H1 (cell line): ENCODE data around the gene NADK. TPM values are rescaled to one million over a fixed set of nuclear protein-coding genes. Genes with fewer than 3 reads are reported as not detected.
A peak's percentile ranks its signal among the peaks of the same experiment; 100 is the strongest.

ENCODE experiments used
- CTCF ChIA-PET: fragments of 300-600 bp; sonication (Branson Sonifier 250); formaldehyde crosslinking; loops from one replicate; lab custom pipeline; 2021; ENCODE audit not compliant: partially characterized antibody; lab: Charles Lee
- POLR2A ChIA-PET: fragments of 300-600 bp; sonication (Branson Sonifier 250); formaldehyde crosslinking; loops from one replicate; lab custom pipeline; 2021; ENCODE audit warnings: inconsistent platforms; ENCODE audit not compliant: partially characterized antibody; lab: Charles Lee
- DNase-seq, 2 experiments: peaks; one replicate each; pipeline versions ENCODE4 v3.0.0 to v3.0.0-alpha.2; 2010 to 2022; ENCODE audit warnings: low spot score in 2 of 2, low read depth in 1 of 2, mixed read lengths in 1 of 2
- FAIRE-seq: peaks from 2 replicates; lab custom pipeline; 2011; peaks lifted over from hg19 to GRCh38; lab: Jason Lieb, UNC
- H2AFZ ChIP-seq: 2 replicates; pipeline ENCODE4 v1.8.1; 2012; ENCODE audit warnings: low read length, inconsistent platforms
- H2AK5ac ChIP-seq: 2 replicates; pipeline ENCODE4 v1.6.1; 2013; ENCODE audit warnings: low read depth, low read length
- H2BK120ac ChIP-seq: replicated peaks from 2 replicates; pipeline ENCODE3; 2013; ENCODE audit warnings: low read depth, low read length, inconsistent platforms
- H2BK12ac ChIP-seq: 2 replicates; pipeline ENCODE4 v1.6.1; 2013; ENCODE audit warnings: low read depth, low read length
- H2BK15ac ChIP-seq: 2 replicates; pipeline ENCODE4 v1.6.1; 2013; ENCODE audit warnings: low read length
- H2BK20ac ChIP-seq: 2 replicates; pipeline ENCODE4 v1.6.1; 2013; ENCODE audit warnings: low read length
- H2BK5ac ChIP-seq: 2 replicates; pipeline ENCODE4 v1.6.1; 2013; ENCODE audit warnings: low read depth, low read length
- H3K14ac ChIP-seq: 2 replicates; pipeline ENCODE4 v1.6.1; 2013; ENCODE audit warnings: inconsistent platforms; ENCODE audit not compliant: insufficient read length
- H3K18ac ChIP-seq: 2 replicates; pipeline ENCODE4 v1.6.1; 2013; ENCODE audit warnings: low read length; ENCODE audit errors: extremely low read depth
- H3K23ac ChIP-seq: 2 replicates; pipeline ENCODE4 v1.6.1; 2013; ENCODE audit warnings: inconsistent platforms; ENCODE audit not compliant: insufficient read length
- H3K23me2 ChIP-seq: 2 replicates; pipeline ENCODE4 v1.6.1; 2013; ENCODE audit warnings: low read depth, low read length
- H3K27ac ChIP-seq: 2 replicates; pipeline ENCODE4 v1.6.1; 2011; ENCODE audit warnings: low read depth, low read length, inconsistent platforms
- H3K27me3 ChIP-seq, 4 experiments: replicated peaks in 1 of 4; 1 replicate in 1 of 4; 2 replicates in 3 of 4; pipeline versions ENCODE4 v1.6.1 to v1.8.1; 2011 to 2013; ENCODE audit warnings: low read length in 3 of 4, mild to moderate bottlenecking in 3 of 4, inconsistent platforms in 2 of 4, mixed read lengths in 2 of 4, moderate library complexity in 1 of 4; ENCODE audit not compliant: control insufficient read depth in 3 of 4, insufficient read depth in 3 of 4; ENCODE audit errors: extremely low read depth in 1 of 4
- H3K36me3 ChIP-seq, 4 experiments: 2 replicates each; pipeline versions ENCODE4 v1.6.1 to v1.8.1; 2011 to 2013; ENCODE audit warnings: mild to moderate bottlenecking in 4 of 4, low read length in 3 of 4, moderate library complexity in 2 of 4, control low read depth in 1 of 4, inconsistent platforms in 1 of 4; ENCODE audit not compliant: insufficient read depth in 4 of 4, control insufficient read depth in 2 of 4
- H3K4ac ChIP-seq: replicated peaks from 2 replicates; pipeline ENCODE3; 2013; ENCODE audit warnings: low read length, low read depth, mixed read lengths, inconsistent platforms; ENCODE audit not compliant: insufficient read length
- H3K4me1 ChIP-seq, 4 experiments: replicated peaks in 1 of 4; 1 replicate in 1 of 4; 2 replicates in 3 of 4; pipeline versions ENCODE4 v1.6.1 to v1.8.1; 2011 to 2013; ENCODE audit warnings: low read length in 3 of 4, inconsistent platforms in 2 of 4, mixed read lengths in 1 of 4; ENCODE audit not compliant: insufficient read depth in 4 of 4, control insufficient read depth in 3 of 4
- H3K4me2 ChIP-seq, 2 experiments: 2 replicates each; pipeline versions ENCODE4 v1.6.1 to v1.8.1; 2011 to 2013; ENCODE audit warnings: low read depth in 2 of 2, low read length in 2 of 2, control low read depth in 1 of 2, inconsistent platforms in 1 of 2, mild to moderate bottlenecking in 1 of 2; ENCODE audit not compliant: insufficient read depth in 1 of 2
- H3K4me3 ChIP-seq, 4 experiments: fragments of 200-600, 300-600 bp in 1 of 4; sonication (generic), shearing (Covaris generic), sonication (Bioruptor Twin) in 1 of 4; 2 replicates each; pipeline versions ENCODE4 v1.5.1 to v1.8.1; 2011 to 2016; ENCODE audit warnings: low read length in 4 of 4, low read depth in 3 of 4, control low read depth in 2 of 4, inconsistent platforms in 2 of 4, mild to moderate bottlenecking in 2 of 4, mixed read lengths in 1 of 4, moderate library complexity in 1 of 4; ENCODE audit not compliant: insufficient read depth in 2 of 4; ENCODE audit errors: extremely low read depth in 1 of 4
- H3K56ac ChIP-seq: replicated peaks from 2 replicates; pipeline ENCODE3; 2013; ENCODE audit warnings: low read depth, mild to moderate bottlenecking, mixed read lengths, low read length, inconsistent platforms; ENCODE audit not compliant: insufficient read length
- H3K79me1 ChIP-seq: 2 replicates; pipeline ENCODE4 v1.6.1; 2013; ENCODE audit warnings: low read depth, low read length, control low read depth
- H3K79me2 ChIP-seq, 2 experiments: 2 replicates each; pipeline versions ENCODE4 v1.6.1 to v1.8.1; 2012 to 2013; ENCODE audit warnings: low read length in 2 of 2, mild to moderate bottlenecking in 2 of 2, inconsistent platforms in 1 of 2; ENCODE audit not compliant: insufficient read depth in 2 of 2, control insufficient read depth in 1 of 2
- H3K9ac ChIP-seq, 4 experiments: replicated peaks in 1 of 4; 1 replicate in 1 of 4; 2 replicates in 3 of 4; pipeline versions ENCODE4 v1.6.1 to v1.8.1; 2011 to 2013; ENCODE audit warnings: low read depth in 3 of 4, low read length in 3 of 4, control low read depth in 2 of 4, mild to moderate bottlenecking in 2 of 4, moderate library complexity in 2 of 4, inconsistent platforms in 1 of 4; ENCODE audit errors: extremely low read depth in 1 of 4
- H3K9me3 ChIP-seq, 2 experiments: 2 replicates each; pipeline versions ENCODE4 v1.6.1 to v1.8.1; 2012 to 2013; ENCODE audit warnings: mild to moderate bottlenecking in 2 of 2, moderate library complexity in 2 of 2, control low read depth in 1 of 2, inconsistent platforms in 1 of 2, low read depth in 1 of 2, low read length in 1 of 2, mixed read lengths in 1 of 2; ENCODE audit not compliant: insufficient read depth in 2 of 2
- H4K20me1 ChIP-seq, 2 experiments: replicated peaks in 1 of 2; 2 replicates each; pipeline versions ENCODE3 to v1.8.1; 2011 to 2013; ENCODE audit warnings: inconsistent platforms in 2 of 2, low read length in 2 of 2, mild to moderate bottlenecking in 1 of 2; ENCODE audit not compliant: insufficient read depth in 2 of 2, control insufficient read depth in 1 of 2
- H4K5ac ChIP-seq: 2 replicates; pipeline ENCODE4 v1.6.1; 2013; ENCODE audit warnings: low read length, low read depth, mixed read lengths, inconsistent platforms; ENCODE audit not compliant: insufficient read length
- H4K8ac ChIP-seq: 2 replicates; pipeline ENCODE4 v1.8.0; 2013; ENCODE audit warnings: mild to moderate bottlenecking, moderate library complexity, low read length, inconsistent platforms; ENCODE audit not compliant: insufficient read depth; ENCODE audit errors: extremely low read depth
- H4K91ac ChIP-seq: replicated peaks from 2 replicates; pipeline ENCODE3; 2013; ENCODE audit warnings: low read length, mixed read lengths, inconsistent platforms; ENCODE audit not compliant: insufficient read length
- SIX5 ChIP-seq: IDR thresholded peaks from 2 replicates; pipeline ENCODE4 v1.6.1; 2011; ENCODE audit warnings: mild to moderate bottlenecking, low read depth, low read length
- WGBS, 2 experiments: shearing (Covaris generic) in 1 of 2; methylation state at CpG; one replicate each; pipeline versions ENCODE4 v1.1.6 to v1.1.7; 2013 to 2015; ENCODE audit warnings: low lambda C conversion rate in 2 of 2, mixed read lengths in 2 of 2, inconsistent platforms in 1 of 2, low coverage in 1 of 2, missing lambda C conversion rate in 1 of 2; ENCODE audit not compliant: insufficient replicate concordance in 2 of 2, insufficient coverage in 1 of 2, insufficient read length in 1 of 2; ENCODE audit errors: extremely low coverage in 1 of 2, missing lambda C conversion rate in 1 of 2; 5-methylcytosine and 5-hydroxymethylcytosine counted together
- polyA plus RNA-seq, 7 experiments: library from polyadenylated mRNA; depleted of rRNA in 3 of 7; stranded (reverse) in 5 of 7; unstranded in 2 of 7; fragments of >200 nt in 5 of 7; fragments of 200-250 nt in 2 of 7; gene quantifications; 1 replicate in 5 of 7; 2 replicates in 1 of 7; 4 replicates in 1 of 7; pipeline versions ENCODE4 v1.2.1 to v1.2.3, GENCODE V29; 2011 to 2013; ENCODE audit warnings: missing spikeins in 2 of 7, mixed read lengths in 2 of 7
- total RNA-seq: library from RNA; stranded (reverse); fragmentation: NEBNext Ultra II Directional; extraction: Animal tissue kit (Norgen Biotek cat#: 25700); gene quantifications from 2 replicates; pipeline ENCODE4 v1.2.1, GENCODE V29; 2021
- TF ChIP-seq, protein P1 (sequence below), 3 experiments: IDR thresholded peaks; 1 replicate in 2 of 3; 2 replicates in 1 of 3; pipeline versions ENCODE4 v1.5.1 to v1.6.1; 2011; ENCODE audit warnings: low read length in 3 of 3, mild to moderate bottlenecking in 3 of 3, inconsistent platforms in 2 of 3, low read depth in 1 of 3, moderate library complexity in 1 of 3; ENCODE audit not compliant: insufficient read depth in 1 of 3; ENCODE audit errors: control extremely low read depth in 1 of 3

NADK gene
- total and polyA plus RNA-seq, 2 of the 8 experiments (the other 6 are each of a cell fraction or from before 2014, with no cell fraction given): 78.0 to 89.7 TPM

DNA sequence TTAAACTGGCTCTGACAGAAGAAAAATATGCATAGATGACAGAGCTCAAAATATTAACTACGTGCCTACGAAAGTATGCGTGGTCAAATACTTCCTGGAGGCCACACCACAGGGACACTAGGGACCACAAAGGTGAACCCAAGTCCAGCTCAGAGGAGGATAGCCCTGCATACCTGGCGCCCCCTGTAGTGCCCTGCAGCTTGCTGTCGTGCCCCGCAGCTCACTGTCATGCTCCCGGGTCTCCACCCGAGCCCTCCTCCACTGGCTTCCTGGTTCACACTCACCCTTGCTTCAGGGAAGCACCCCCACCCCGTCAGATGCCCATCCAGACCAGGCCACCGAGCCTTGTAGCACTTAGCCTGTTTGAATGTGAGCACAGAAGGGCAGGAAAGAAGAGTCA is 16.7 kb upstream of the NADK start:
- POLR2A ChIA-PET: interaction anchor here (0.6 to 1.8 kb wide), 3 partner anchors 11 to 623 kb away, joined by 3 to 6 read pairs (median 3); no protein-coding TSS in a partner anchor

More for the DNA sequence above, 16.7 kb upstream of the NADK start:
- H4K5ac ChIP-seq: no peak overlapping the region
- H3K4me1 ChIP-seq: no peaks in the 10 kb centered on the region
- H2AK5ac ChIP-seq: no peak overlapping the region
- H3K27ac ChIP-seq: no peak overlapping the region
- no peak overlapping the region for H2BK15ac ChIP-seq
- CTCF ChIA-PET: interaction anchor here (0.7 to 4.8 kb wide), 15 partner anchors 8 to 354 kb away, joined by 3 to 22 read pairs (median 4); no protein-coding TSS in a partner anchor
- DNase-seq: no peak
- H3K9me3 ChIP-seq: no peaks in the 10 kb centered on the region
- no peak overlapping the region for H3K9ac ChIP-seq
- H4K91ac ChIP-seq: no peak overlapping the region
- H4K8ac ChIP-seq: no peak overlapping the region
- H2BK20ac ChIP-seq: no peak overlapping the region
- H3K23me2 ChIP-seq: no peaks in the 10 kb centered on the region
- no peak overlapping the region for H2AFZ ChIP-seq
- TF ChIP-seq SIX5: no peak
- TF ChIP-seq, protein P1, sequence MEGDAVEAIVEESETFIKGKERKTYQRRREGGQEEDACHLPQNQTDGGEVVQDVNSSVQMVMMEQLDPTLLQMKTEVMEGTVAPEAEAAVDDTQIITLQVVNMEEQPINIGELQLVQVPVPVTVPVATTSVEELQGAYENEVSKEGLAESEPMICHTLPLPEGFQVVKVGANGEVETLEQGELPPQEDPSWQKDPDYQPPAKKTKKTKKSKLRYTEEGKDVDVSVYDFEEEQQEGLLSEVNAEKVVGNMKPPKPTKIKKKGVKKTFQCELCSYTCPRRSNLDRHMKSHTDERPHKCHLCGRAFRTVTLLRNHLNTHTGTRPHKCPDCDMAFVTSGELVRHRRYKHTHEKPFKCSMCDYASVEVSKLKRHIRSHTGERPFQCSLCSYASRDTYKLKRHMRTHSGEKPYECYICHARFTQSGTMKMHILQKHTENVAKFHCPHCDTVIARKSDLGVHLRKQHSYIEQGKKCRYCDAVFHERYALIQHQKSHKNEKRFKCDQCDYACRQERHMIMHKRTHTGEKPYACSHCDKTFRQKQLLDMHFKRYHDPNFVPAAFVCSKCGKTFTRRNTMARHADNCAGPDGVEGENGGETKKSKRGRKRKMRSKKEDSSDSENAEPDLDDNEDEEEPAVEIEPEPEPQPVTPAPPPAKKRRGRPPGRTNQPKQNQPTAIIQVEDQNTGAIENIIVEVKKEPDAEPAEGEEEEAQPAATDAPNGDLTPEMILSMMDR (IDR thresholded peaks at IDR 0.05; ENCODE audit: control extremely low read depth in 1 of 3, insufficient read depth in 1 of 3, low read depth in 1 of 3, low read length in 3 of 3): peak in 2 of 3 experiments; percentile 25 to 39; a peak in 3 of 4 replicates
- H2BK5ac ChIP-seq: peak overlapping the region; percentile 26; the same call in 1 of the 2 replicates
- H2BK12ac ChIP-seq: no peak overlapping the region
- no peak overlapping the region for H3K4me2 ChIP-seq
- H3K18ac ChIP-seq: no peak overlapping the region
- no peak overlapping the region for H3K23ac ChIP-seq
- H3K79me2 ChIP-seq: peaks cover 0 to 14% of the 10 kb centered on the region in 2 experiments; a peak in 2 of 4 replicates
- FAIRE-seq: no peak
- H3K27me3 ChIP-seq: no peaks in the 10 kb centered on the region
- no peak overlapping the region for H2BK120ac ChIP-seq
- WGBS, 2 experiments: 88% methylated on average over 10 of the region's 10 CpGs; no CpG with 5 or more reads in 1 of the 2 experiments
- no peak overlapping the region for H3K4ac ChIP-seq
- H3K56ac ChIP-seq: no peak overlapping the region
- no peak overlapping the region for H3K4me3 ChIP-seq
- H4K20me1 ChIP-seq: peaks cover 17 to 18% of the 10 kb centered on the region in 2 experiments
- peaks cover 27 to 67% (median 48%) of the 10 kb centered on the region in 4 experiments for H3K36me3 ChIP-seq
- H3K14ac ChIP-seq: no peak overlapping the region
- H3K79me1 ChIP-seq: peaks cover 13% of the 10 kb centered on the region
